Hepatocyte (in vitro differentiated cells): ENCODE results near the gene PEX11B. TPM values are rescaled to one million over a fixed set of nuclear protein-coding genes. Genes with fewer than 3 reads are reported as not detected.

ENCODE experiments used
- DNase-seq: peaks from one replicate; pipeline ENCODE4 v3.0.0-alpha.2; 2016; ENCODE audit warnings: low spot score
- H2AFZ ChIP-seq: fragments of 200-600 bp; sonication (generic); 2 replicates; pipeline ENCODE4 v1.6.0; 2016; ENCODE audit warnings: antibody characterized with exemption, mild to moderate bottlenecking
- H3K27ac ChIP-seq: fragments of 200-600 bp; sonication (generic); 2 replicates; pipeline ENCODE4 v1.5.1; 2016; ENCODE audit warnings: mild to moderate bottlenecking
- H3K27me3 ChIP-seq: fragments of 200-600 bp; sonication (generic); 2 replicates; pipeline ENCODE4 v1.6.1; 2016
- H3K36me3 ChIP-seq: fragments of 200-600 bp; sonication (generic); replicated peaks from 2 replicates; pipeline ENCODE4 v1.5.1; 2016; ENCODE audit warnings: low read depth; ENCODE audit not compliant: insufficient read depth
- H3K4me1 ChIP-seq: fragments of 200-600 bp; sonication (generic); 2 replicates; pipeline ENCODE4 v1.5.1; 2016; ENCODE audit warnings: mild to moderate bottlenecking, moderate library complexity; ENCODE audit not compliant: insufficient read depth
- H3K4me2 ChIP-seq: fragments of 200-600 bp; sonication (generic); 2 replicates; pipeline ENCODE4 v1.6.0; 2016
- H3K4me3 ChIP-seq: fragments of 200-600 bp; sonication (generic); 2 replicates; pipeline ENCODE4 v1.5.1; 2016; ENCODE audit warnings: mild to moderate bottlenecking
- H3K79me2 ChIP-seq: fragments of 200-600 bp; sonication (generic); 2 replicates; pipeline ENCODE4 v1.6.0; 2017; ENCODE audit warnings: mild to moderate bottlenecking
- H3K9me2 ChIP-seq: fragments of 200-600 bp; sonication (generic); replicated peaks from 2 replicates; pipeline ENCODE4 v1.6.0; 2017; ENCODE audit warnings: mild to moderate bottlenecking; ENCODE audit not compliant: insufficient read depth
- H3K9me3 ChIP-seq: fragments of 200-600 bp; sonication (generic); 2 replicates; pipeline ENCODE4 v1.5.1; 2016; ENCODE audit warnings: low read depth, mild to moderate bottlenecking
- H4K20me1 ChIP-seq: fragments of 200-600 bp; sonication (generic); 2 replicates; pipeline ENCODE4 v1.6.0; 2016; ENCODE audit warnings: mild to moderate bottlenecking; ENCODE audit not compliant: insufficient read depth, poor library complexity, severe bottlenecking
- EZH2 ChIP-seq: fragments of 200-600 bp; sonication (generic); IDR thresholded peaks from 2 replicates; pipeline ENCODE4 v1.6.1; 2016; ENCODE audit warnings: antibody characterized with exemption, mild to moderate bottlenecking, borderline replicate concordance
- EZH2phosphoT487 ChIP-seq: fragments of 200-600 bp; sonication (generic); IDR thresholded peaks from one replicate; pipeline ENCODE4 v1.6.1; 2018; ENCODE audit warnings: antibody characterized with exemption, mild to moderate bottlenecking, low read depth, moderate library complexity; ENCODE audit not compliant: unreplicated experiment, severe bottlenecking
- WGBS: methylation state at CpG from one replicate; pipeline ENCODE4 v1.1.6; 2016; ENCODE audit warnings: low lambda C conversion rate; ENCODE audit errors: missing lambda C conversion rate; 5-methylcytosine and 5-hydroxymethylcytosine counted together
- polyA plus RNA-seq: library from polyadenylated mRNA; unstranded; fragments of >200 nt; fragmentation: Nextera tagmentation; extraction: Ambion mirVana; gene quantifications from 2 replicates; pipeline ENCODE4 v1.2.1, GENCODE V29; 2016
- total RNA-seq: library from RNA; depleted of rRNA; stranded (reverse); fragments of >200 nt; gene quantifications from 2 replicates; pipeline ENCODE4 v1.2.3, GENCODE V29; 2014
- TF ChIP-seq, protein P1 (sequence below): fragments of 200-600 bp; sonication (generic); IDR thresholded peaks from 2 replicates; pipeline ENCODE4 v1.5.1; 2016; ENCODE audit warnings: antibody characterized with exemption, mild to moderate bottlenecking; ENCODE audit not compliant: poor library complexity

The PEX11B gene
- total and polyA plus RNA-seq, 2 experiments from 2014 or later = 28.1 to 30.4 TPM

DNA sequence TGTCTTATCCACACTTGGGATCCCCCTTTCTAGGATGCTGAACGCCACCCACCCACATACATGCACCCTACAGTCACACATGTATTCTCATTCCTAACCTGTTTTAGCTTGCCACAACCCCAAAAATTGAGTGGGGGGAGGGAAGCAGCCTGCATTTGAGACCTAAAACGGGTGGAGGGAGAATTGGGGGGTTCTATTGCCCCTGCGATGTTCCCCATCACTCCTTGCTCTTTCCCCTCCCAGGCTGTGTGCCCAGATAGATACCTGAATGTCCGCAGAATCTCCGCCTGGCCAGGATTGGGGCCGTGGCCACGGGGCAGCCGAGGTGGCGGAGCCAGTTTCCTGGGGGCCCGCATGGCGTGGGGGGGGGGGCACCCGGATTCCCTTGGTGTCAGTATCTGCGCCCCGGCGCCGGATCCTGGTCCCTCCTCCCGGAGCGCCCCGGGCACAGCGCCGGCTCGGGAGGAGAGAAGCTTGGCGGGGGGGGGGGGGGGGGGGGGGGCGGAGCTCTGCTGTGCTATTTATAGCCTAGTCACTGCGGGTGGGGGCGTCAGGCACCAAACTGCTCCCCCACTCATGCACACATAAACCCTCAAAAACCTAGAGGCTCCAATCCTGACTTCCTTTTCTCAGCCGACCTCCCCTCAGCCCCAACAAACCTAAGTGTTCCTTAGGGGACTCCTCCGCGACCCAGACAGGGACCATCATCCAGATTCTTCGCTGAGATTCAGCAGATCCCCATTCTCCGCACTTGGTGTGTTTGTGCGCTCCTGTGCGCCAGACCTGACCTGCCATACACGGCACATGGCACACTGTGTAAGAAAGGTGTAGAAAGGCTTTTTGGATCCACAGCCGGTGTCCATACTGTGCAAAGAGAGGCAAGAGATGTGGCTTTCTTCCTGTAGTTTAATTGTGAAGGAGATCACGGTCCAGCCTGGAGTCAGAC is 43.9 kb upstream of the PEX11B start:
- H3K36me3 ChIP-seq = no peaks in the 10 kb centered on the region
- WGBS = 12% methylated on average over 17 of the region's 36 CpGs
- no peaks in the 10 kb centered on the region for H3K9me2 ChIP-seq
- H2AFZ ChIP-seq = no peak overlapping the region
- no peaks in the 10 kb centered on the region for H4K20me1 ChIP-seq
- H3K4me2 ChIP-seq = peak overlapping the region; percentile 94
- no peaks in the 10 kb centered on the region for H3K9me3 ChIP-seq
- H3K4me3 ChIP-seq = peak overlapping the region; percentile 31
- TF ChIP-seq EZH2phosphoT487 (no peak), EZH2 (no peak)
- TF ChIP-seq, protein P1, sequence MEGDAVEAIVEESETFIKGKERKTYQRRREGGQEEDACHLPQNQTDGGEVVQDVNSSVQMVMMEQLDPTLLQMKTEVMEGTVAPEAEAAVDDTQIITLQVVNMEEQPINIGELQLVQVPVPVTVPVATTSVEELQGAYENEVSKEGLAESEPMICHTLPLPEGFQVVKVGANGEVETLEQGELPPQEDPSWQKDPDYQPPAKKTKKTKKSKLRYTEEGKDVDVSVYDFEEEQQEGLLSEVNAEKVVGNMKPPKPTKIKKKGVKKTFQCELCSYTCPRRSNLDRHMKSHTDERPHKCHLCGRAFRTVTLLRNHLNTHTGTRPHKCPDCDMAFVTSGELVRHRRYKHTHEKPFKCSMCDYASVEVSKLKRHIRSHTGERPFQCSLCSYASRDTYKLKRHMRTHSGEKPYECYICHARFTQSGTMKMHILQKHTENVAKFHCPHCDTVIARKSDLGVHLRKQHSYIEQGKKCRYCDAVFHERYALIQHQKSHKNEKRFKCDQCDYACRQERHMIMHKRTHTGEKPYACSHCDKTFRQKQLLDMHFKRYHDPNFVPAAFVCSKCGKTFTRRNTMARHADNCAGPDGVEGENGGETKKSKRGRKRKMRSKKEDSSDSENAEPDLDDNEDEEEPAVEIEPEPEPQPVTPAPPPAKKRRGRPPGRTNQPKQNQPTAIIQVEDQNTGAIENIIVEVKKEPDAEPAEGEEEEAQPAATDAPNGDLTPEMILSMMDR = no peak
- peaks cover 29% of the 10 kb centered on the region for H3K27me3 ChIP-seq
- peaks cover 32% of the 10 kb centered on the region for H3K4me1 ChIP-seq
- peaks cover 2% of the 10 kb centered on the region for H3K79me2 ChIP-seq
- peak overlapping the region; percentile 51 for H3K27ac ChIP-seq
- DNase-seq = peak; percentile 31

- no peaks in the 10 kb centered on the region for H3K36me3 ChIP-seq
- H3K27me3 ChIP-seq = peaks cover 29% of the 10 kb centered on the region
- peak; percentile 39 for DNase-seq
- no peaks in the 10 kb centered on the region for H3K79me2 ChIP-seq
- no peak overlapping the region for H3K27ac ChIP-seq
- no peaks in the 10 kb centered on the region for H4K20me1 ChIP-seq
- H2AFZ ChIP-seq = peak overlapping the region; percentile 24
- TF ChIP-seq EZH2 (peak; percentile 25), EZH2phosphoT487 (no peak)
- H3K9me2 ChIP-seq = no peaks in the 10 kb centered on the region
- H3K4me3 ChIP-seq = peak overlapping the region; percentile 31
- peaks cover 32% of the 10 kb centered on the region for H3K4me1 ChIP-seq
- no peaks in the 10 kb centered on the region for H3K9me3 ChIP-seq
- 4% methylated on average over 56 of the region's 57 CpGs for WGBS
- H3K4me2 ChIP-seq = peak overlapping the region; percentile 94
These were observed 43.1 kb upstream of the PEX11B start for GRCh38 chr1:145961425-145962156.

DNA sequence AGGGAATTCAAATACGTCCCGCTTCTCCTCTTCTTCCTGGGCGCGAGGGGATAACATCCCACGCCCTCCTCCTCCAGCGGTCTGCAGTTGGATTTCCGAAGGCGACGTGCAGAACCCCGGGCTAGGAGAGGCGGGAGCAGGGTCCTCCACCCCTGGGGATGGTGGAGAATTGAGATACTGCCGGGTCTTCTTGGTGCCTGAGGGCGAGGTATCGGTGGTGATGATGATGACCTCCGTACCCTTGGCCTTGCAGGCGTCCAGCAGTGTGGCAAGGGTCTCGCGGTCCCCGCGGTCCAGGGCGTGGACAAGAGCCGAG is 42.5 kb upstream of the PEX11B start:
- peak overlapping the region; percentile 31 for H3K4me3 ChIP-seq
- H3K9me3 ChIP-seq = no peaks in the 10 kb centered on the region
- H2AFZ ChIP-seq = peak overlapping the region; percentile 24
- no peaks in the 10 kb centered on the region for H3K9me2 ChIP-seq
- no peaks in the 10 kb centered on the region for H4K20me1 ChIP-seq
- DNase-seq = no peak
- no peaks in the 10 kb centered on the region for H3K36me3 ChIP-seq
- H3K79me2 ChIP-seq = no peaks in the 10 kb centered on the region
- H3K4me1 ChIP-seq = peaks cover 32% of the 10 kb centered on the region
- WGBS = 1% methylated on average over 20 of the region's 22 CpGs
- H3K27me3 ChIP-seq = peaks cover 29% of the 10 kb centered on the region
- H3K27ac ChIP-seq = peak overlapping the region; percentile 28
- H3K4me2 ChIP-seq = peak overlapping the region; percentile 94
- TF ChIP-seq EZH2 = no peak
- TF ChIP-seq, protein P1 = no peak
- no peak for TF ChIP-seq EZH2phosphoT487

DNA sequence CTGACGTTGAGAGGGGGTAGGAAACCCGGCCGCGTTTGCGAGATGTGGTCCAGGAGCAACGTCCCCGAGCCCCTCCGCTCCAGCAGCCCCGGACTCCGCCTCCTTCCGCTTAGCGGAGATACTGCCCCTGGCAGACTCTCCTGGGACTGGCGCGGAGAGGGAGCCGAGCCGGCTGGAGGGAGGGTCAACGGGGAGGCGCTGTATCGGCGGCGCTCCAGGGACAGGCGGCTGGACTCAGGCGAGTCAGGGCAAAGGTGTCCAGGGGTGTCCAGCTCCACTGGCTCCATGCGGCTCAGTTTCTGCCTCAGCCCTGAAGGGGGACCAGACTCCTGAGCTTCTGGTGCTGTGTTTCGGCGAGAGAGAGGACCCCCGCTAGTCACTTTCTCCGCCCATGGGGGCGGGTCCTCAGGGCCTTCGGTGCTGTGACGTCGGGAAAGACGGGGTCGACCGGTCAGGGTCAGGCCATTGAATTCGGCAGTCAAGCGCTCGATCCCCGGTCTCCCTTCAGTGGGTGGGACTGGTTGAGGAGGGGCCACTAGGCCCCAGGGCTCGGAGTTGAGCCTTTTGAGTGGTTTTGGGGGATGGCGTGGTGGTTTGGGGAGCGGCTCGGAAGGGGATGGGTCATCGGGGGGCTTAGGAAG is 42.1 kb upstream of the PEX11B start:
- peak overlapping the region; percentile 94 for H3K4me2 ChIP-seq
- H2AFZ ChIP-seq = peak overlapping the region; percentile 24
- peak overlapping the region; percentile 36 for H3K27ac ChIP-seq
- H3K79me2 ChIP-seq = peaks cover 3% of the 10 kb centered on the region
- H4K20me1 ChIP-seq = no peaks in the 10 kb centered on the region
- peaks cover 29% of the 10 kb centered on the region for H3K27me3 ChIP-seq
- H3K36me3 ChIP-seq = no peaks in the 10 kb centered on the region
- H3K4me3 ChIP-seq = peak overlapping the region; percentile 31
- 2% methylated on average over 40 of the region's 44 CpGs for WGBS
- peak; percentile 85 for DNase-seq
- peaks cover 32% of the 10 kb centered on the region for H3K4me1 ChIP-seq
- no peaks in the 10 kb centered on the region for H3K9me3 ChIP-seq
- H3K9me2 ChIP-seq = no peaks in the 10 kb centered on the region
- TF ChIP-seq EZH2phosphoT487 = no peak
- TF ChIP-seq, protein P1 = no peak
- TF ChIP-seq EZH2 = no peak
